HEK293 (cell line): ENCODE results near the gene YDJC.
A peak's percentile ranks its signal among the peaks of the same experiment; 100 is the strongest.

Experiments used
- HOXD13 ChIP-seq: sonication (generic); formaldehyde crosslinking; IDR thresholded peaks from 2 replicates; pipeline ENCODE4 v1.8.0; 2022; ENCODE audit warnings: missing genetic modification reagents, borderline replicate concordance
- KLF1 ChIP-seq: fragments of 450-650 bp; formaldehyde crosslinking; IDR thresholded peaks from 2 replicates; pipeline ENCODE4 v1.5.1; 2016; ENCODE audit warnings: missing biosample characterization, missing genetic modification characterization
- KLF9 ChIP-seq: fragments of 450-650 bp; formaldehyde crosslinking; IDR thresholded peaks from 2 replicates; pipeline ENCODE4 v1.5.1; 2016; ENCODE audit warnings: missing biosample characterization, missing genetic modification characterization, low read depth
- PBX3 ChIP-seq: sonication (generic); formaldehyde crosslinking; IDR thresholded peaks from 2 replicates; pipeline ENCODE4 v1.8.1; 2022; ENCODE audit warnings: mild to moderate bottlenecking, moderate library complexity, missing genetic modification reagents
- PRDM1 ChIP-seq: fragments of 450-650 bp; formaldehyde crosslinking; IDR thresholded peaks from 2 replicates; pipeline ENCODE4; 2016; ENCODE audit warnings: missing biosample characterization, missing genetic modification characterization
- PRDM10 ChIP-seq: fragments of 450-650 bp; formaldehyde crosslinking; IDR thresholded peaks from 2 replicates; pipeline ENCODE4 v1.5.1; 2016; ENCODE audit warnings: missing biosample characterization, missing genetic modification characterization
- SCRT1 ChIP-seq: fragments of 450-650 bp; formaldehyde crosslinking; IDR thresholded peaks from 2 replicates; pipeline ENCODE4 v1.5.1; 2016; ENCODE audit warnings: missing biosample characterization, missing genetic modification characterization, borderline replicate concordance
- SCRT2 ChIP-seq: fragments of 450-650 bp; formaldehyde crosslinking; IDR thresholded peaks from 2 replicates; pipeline ENCODE4 v1.5.1; 2016; ENCODE audit warnings: missing biosample characterization, missing genetic modification characterization
- SP3 ChIP-seq: fragments of 450-650 bp; formaldehyde crosslinking; IDR thresholded peaks from 2 replicates; pipeline ENCODE4 v1.5.1; 2016; ENCODE audit warnings: missing biosample characterization, missing genetic modification characterization
- ZBTB11 ChIP-seq: fragments of 450-650 bp; formaldehyde crosslinking; conservative IDR thresholded peaks from 2 replicates; pipeline ENCODE4 v1.5.1; 2016; ENCODE audit warnings: low read depth, missing biosample characterization, missing genetic modification characterization
- ZBTB26 ChIP-seq: fragments of 450-650 bp; formaldehyde crosslinking; optimal IDR thresholded peaks from 2 replicates; pipeline ENCODE3; 2016; ENCODE audit warnings: missing biosample characterization, mild to moderate bottlenecking, missing genetic modification characterization
- ZEB2 ChIP-seq: fragments of 450-650 bp; formaldehyde crosslinking; IDR thresholded peaks from 2 replicates; pipeline ENCODE4 v1.5.1; 2016; ENCODE audit warnings: missing biosample characterization, missing genetic modification characterization
- ZFHX2 ChIP-seq: fragments of 450-650 bp; formaldehyde crosslinking; conservative IDR thresholded peaks from 2 replicates; pipeline ENCODE4 v1.5.1; 2016; ENCODE audit warnings: missing biosample characterization, missing genetic modification characterization
- ZFP69B ChIP-seq: fragments of 450-650 bp; formaldehyde crosslinking; IDR thresholded peaks from 2 replicates; pipeline ENCODE4 v1.5.1; 2016; ENCODE audit warnings: missing biosample characterization, missing genetic modification characterization
- ZNF114 ChIP-seq: fragments of 450-650 bp; formaldehyde crosslinking; IDR thresholded peaks from 2 replicates; pipeline ENCODE4 v1.5.0; 2017; ENCODE audit warnings: missing biosample characterization, missing genetic modification characterization
- ZNF174 ChIP-seq: fragments of 450-650 bp; formaldehyde crosslinking; IDR thresholded peaks from 2 replicates; pipeline ENCODE4 v1.5.0; 2017; ENCODE audit warnings: missing biosample characterization, mild to moderate bottlenecking, missing genetic modification characterization
- ZNF184 ChIP-seq: fragments of 450-650 bp; IDR thresholded peaks from 2 replicates; pipeline ENCODE4 v1.5.1; 2018; ENCODE audit warnings: missing biosample characterization, mild to moderate bottlenecking, missing genetic modification characterization
- ZNF223 ChIP-seq: fragments of 450-650 bp; formaldehyde crosslinking; IDR thresholded peaks from 2 replicates; pipeline ENCODE4 v1.5.1; 2016; ENCODE audit warnings: missing biosample characterization, missing genetic modification characterization
- ZNF26 ChIP-seq: fragments of 450-650 bp; formaldehyde crosslinking; IDR thresholded peaks from 2 replicates; pipeline ENCODE4 v1.5.1; 2016; ENCODE audit warnings: missing biosample characterization, missing genetic modification characterization
- ZNF324 ChIP-seq: fragments of 450-650 bp; formaldehyde crosslinking; IDR thresholded peaks from 2 replicates; pipeline ENCODE4 v1.5.1; 2016; ENCODE audit warnings: missing biosample characterization, missing genetic modification characterization
- ZNF341 ChIP-seq: fragments of 450-650 bp; formaldehyde crosslinking; IDR thresholded peaks from 2 replicates; pipeline ENCODE4; 2016; ENCODE audit warnings: low read depth, missing biosample characterization, missing genetic modification characterization
- ZNF521 ChIP-seq: fragments of 450-650 bp; formaldehyde crosslinking; IDR thresholded peaks from 2 replicates; pipeline ENCODE4 v1.5.1; 2017; ENCODE audit warnings: missing biosample characterization, mild to moderate bottlenecking, missing genetic modification characterization
- ZNF600 ChIP-seq: fragments of 450-650 bp; formaldehyde crosslinking; IDR thresholded peaks from 2 replicates; pipeline ENCODE4 v1.5.1; 2016; ENCODE audit warnings: missing biosample characterization, missing genetic modification characterization
- ZNF629 ChIP-seq: fragments of 450-650 bp; formaldehyde crosslinking; IDR thresholded peaks from 2 replicates; pipeline ENCODE4 v1.5.1; 2017; ENCODE audit warnings: missing biosample characterization, missing genetic modification characterization
- ZNF658 ChIP-seq: fragments of 450-650 bp; formaldehyde crosslinking; IDR thresholded peaks from 2 replicates; pipeline ENCODE4; 2016; ENCODE audit warnings: missing biosample characterization, missing genetic modification characterization
- ZNF692 ChIP-seq: fragments of 450-650 bp; formaldehyde crosslinking; IDR thresholded peaks from 2 replicates; pipeline ENCODE4 v1.5.1; 2016; ENCODE audit warnings: missing biosample characterization, missing genetic modification characterization
- ZNF776 ChIP-seq: fragments of 450-650 bp; formaldehyde crosslinking; IDR thresholded peaks from 2 replicates; pipeline ENCODE4 v1.5.0; 2017; ENCODE audit warnings: missing biosample characterization, missing genetic modification characterization, borderline replicate concordance
- ZNF791 ChIP-seq: fragments of 450-650 bp; formaldehyde crosslinking; IDR thresholded peaks from 2 replicates; pipeline ENCODE4 v1.5.1; 2016; ENCODE audit warnings: missing biosample characterization, missing genetic modification characterization

The YDJC gene

GRCh38 chr22:21652010-21652546 is 22.3 kb upstream of the YDJC start (continued):
- TF ChIP-seq PBX3 (CRISPR knock-in tag) (no peak), ZEB2 (tag by site-specific recombination) (no peak), ZNF324 (tag by site-specific recombination) (no peak), ZNF692 (peak; percentile 77), PRDM10 (tag by site-specific recombination) (peak; percentile 76), KLF1 (tag by site-specific recombination) (peak; percentile 85), ZFHX2 (tag by site-specific recombination) (no peak), ZNF114 (tag by site-specific recombination) (no peak), PRDM1 (tag by site-specific recombination) (no peak), KLF9 (tag by site-specific recombination) (peak; percentile 78), ZFP69B (tag by site-specific recombination) (peak; percentile 34; the same call in 1 of the 2 replicates), ZNF26 (tag by site-specific recombination) (no peak), ZNF791 (no peak), ZNF341 (tag by site-specific recombination) (no peak), ZNF776 (tag by site-specific recombination) (no peak), ZNF174 (tag by site-specific recombination) (no peak), SP3 (tag by site-specific recombination) (0 out of 2 replicates have a peak, but pooled peaks have one; percentile 42), ZNF658 (no peak), SCRT2 (no peak), ZBTB26 (tag by site-specific recombination) (peak; percentile 33), SCRT1 (no peak), ZNF184 (tag by site-specific recombination) (no peak), ZNF629 (tag by site-specific recombination) (no peak), ZNF521 (tag by site-specific recombination) (no peak), HOXD13 (no peak), ZNF223 (tag by site-specific recombination) (peak; percentile 98), ZNF600 (tag by site-specific recombination) (no peak), ZBTB11 (0 out of 2 replicates have a peak, but pooled peaks have one; percentile 29)
